GM18907 (cell line): ENCODE data around the gene STARD3.

ENCODE experiments used
- ATAC-seq: cut with Tn5 transposase; IDR thresholded peaks from one replicate; pipeline ENCODE4 v1.9.1; 2021; ENCODE audit warnings: mild to moderate bottlenecking, moderate library complexity; ENCODE audit not compliant: unreplicated experiment

STARD3 gene

DNA sequence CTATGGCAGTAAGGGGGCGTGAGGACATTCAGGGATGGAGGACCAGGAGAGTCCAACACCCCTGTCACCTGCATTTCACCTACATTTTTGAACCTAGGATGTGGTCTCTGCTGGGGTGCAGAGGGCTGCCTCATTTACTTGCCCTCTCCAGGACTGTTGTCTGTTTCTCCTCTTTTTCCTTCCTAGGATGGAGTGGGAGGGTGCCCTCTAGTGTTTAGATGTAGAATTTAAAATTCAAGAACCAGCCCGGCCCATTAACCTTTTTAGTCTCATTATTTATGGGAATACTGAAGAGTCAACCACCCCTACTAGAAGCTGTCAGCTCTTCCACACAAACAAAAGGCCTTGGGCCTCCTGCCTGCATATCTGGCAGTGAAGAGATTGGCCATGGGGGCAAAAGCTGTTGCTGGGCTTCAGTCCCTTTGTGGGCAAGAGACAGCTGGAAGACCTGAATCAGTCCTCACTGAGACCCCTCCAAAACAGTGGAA is 2.5 kb upstream of the STARD3 start:
- no peak for ATAC-seq

- no peak for ATAC-seq
Measured at GRCh38 chr17:39635614-39636176, 1.2 kb upstream of the STARD3 start.

GRCh38 chr17:39636587-39636926 is 387 bp upstream of the STARD3 start:
- ATAC-seq, result peak; percentile 15

DNA sequence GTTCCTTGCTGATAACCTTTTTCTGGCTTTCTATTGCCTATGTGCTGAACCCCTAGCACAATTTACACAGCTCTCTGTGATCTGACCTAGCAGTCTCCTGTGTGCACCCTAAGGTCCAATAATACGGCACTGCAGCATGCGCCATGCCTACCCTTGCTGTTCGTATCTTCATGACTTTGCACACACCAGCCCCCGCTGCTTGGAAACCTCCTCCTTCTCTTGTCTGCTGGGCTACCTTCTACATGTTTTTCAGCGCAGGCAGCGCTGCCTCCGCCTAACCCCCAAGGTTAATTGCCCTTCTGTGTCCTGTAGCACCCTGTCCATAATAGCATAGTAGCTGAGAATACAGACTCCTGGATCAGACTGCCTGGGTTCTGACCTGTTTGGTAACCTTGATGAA is 1.4 kb downstream of the STARD3 start:
- no peak for ATAC-seq

- no peak for ATAC-seq
Measured at GRCh38 chr17:39639043-39639442, 2.1 kb downstream of the STARD3 start.

GRCh38 chr17:39639566-39640458 is 2.9 kb downstream of the STARD3 start:
- ATAC-seq, result no peak

DNA sequence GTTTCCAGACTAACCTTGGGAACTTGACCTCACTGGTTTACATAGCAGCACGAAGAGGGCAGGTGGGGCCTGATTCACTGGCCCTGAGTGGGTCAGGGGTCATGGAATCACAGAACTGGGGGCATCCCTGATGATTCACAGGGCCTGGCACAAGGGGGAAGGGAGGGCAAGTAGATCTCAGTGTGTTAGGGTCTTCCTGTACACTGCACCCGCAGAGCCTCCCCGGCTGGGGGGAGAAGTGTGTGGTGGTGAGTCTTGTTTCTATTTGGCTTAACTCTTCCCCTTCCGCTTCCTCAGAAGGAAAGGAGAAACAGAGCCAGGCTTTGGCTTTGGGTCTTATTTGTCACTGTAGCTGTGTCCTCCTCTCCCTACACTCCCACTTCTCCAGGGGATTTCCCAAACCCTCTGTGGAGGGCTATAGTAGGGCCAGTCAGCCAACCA is 3.7 kb downstream of the STARD3 start:
- ATAC-seq, result no peak

DNA sequence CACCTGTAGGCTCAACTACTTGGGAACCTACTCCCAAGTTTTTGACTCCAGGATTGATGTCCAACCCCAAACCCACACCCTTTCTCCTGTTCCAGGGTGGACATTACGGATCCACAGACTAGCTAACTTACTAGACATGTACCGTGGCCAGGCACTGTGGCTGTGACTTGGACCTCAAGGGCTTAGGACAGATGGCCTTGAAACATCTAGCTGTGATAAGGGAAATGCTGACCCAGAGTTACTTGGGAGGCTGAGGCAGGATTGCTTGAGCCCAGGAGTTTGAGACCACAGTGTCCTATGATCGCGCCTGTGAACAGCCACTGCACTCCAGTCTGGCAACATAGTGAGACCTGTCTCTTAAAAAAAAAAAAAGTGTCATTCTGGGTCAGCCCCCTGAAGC is 4.2 kb downstream of the STARD3 start:
- ATAC-seq, result no peak

DNA sequence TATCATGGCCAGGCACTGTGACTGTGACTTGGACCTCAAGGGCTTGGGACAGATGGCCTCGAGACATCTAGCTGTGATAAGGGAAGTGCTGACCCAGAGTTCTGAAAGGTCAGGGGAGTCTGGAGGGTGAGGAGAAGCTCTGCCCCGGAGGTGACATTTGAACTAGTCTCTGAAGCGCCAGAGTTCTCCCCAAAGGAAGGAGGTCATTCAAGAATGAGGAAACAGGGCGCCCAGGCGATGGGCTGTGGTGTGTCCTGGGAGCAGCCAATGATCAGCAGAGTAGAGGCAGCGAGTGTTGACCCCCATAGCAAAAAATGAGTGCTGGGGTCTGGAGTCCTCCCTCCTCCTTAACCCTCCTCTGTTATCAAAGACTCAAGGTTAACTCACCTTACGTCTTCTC is 4.9 kb downstream of the STARD3 start:
- ATAC-seq, result no peak

GRCh38 chr17:39642291-39643074 is 5.5 kb downstream of the STARD3 start:
- ATAC-seq, result no peak

DNA sequence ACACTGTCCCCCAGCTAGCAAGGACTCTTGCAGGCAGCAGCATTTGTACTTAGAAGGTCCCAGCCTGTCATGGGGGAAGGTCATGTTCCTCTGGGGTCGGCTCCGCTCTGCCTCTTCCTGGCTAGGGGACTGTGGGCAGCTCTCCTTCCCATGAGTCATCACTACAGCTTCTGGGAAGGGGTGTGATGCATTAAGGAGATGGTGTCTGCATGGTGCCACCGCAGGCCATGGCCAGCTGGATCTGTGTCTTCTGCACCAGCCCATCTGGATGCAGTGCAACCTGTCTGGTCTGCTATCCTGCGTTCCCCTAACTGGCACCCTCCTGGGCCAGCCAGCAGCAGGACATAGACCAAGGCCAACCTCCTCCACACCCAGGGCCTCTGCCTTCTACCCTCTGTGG is 6.3 kb downstream of the STARD3 start:
- no peak for ATAC-seq

GRCh38 chr17:39647256-39647655 is 10.3 kb downstream of the STARD3 start:
- ATAC-seq, result no peak

DNA sequence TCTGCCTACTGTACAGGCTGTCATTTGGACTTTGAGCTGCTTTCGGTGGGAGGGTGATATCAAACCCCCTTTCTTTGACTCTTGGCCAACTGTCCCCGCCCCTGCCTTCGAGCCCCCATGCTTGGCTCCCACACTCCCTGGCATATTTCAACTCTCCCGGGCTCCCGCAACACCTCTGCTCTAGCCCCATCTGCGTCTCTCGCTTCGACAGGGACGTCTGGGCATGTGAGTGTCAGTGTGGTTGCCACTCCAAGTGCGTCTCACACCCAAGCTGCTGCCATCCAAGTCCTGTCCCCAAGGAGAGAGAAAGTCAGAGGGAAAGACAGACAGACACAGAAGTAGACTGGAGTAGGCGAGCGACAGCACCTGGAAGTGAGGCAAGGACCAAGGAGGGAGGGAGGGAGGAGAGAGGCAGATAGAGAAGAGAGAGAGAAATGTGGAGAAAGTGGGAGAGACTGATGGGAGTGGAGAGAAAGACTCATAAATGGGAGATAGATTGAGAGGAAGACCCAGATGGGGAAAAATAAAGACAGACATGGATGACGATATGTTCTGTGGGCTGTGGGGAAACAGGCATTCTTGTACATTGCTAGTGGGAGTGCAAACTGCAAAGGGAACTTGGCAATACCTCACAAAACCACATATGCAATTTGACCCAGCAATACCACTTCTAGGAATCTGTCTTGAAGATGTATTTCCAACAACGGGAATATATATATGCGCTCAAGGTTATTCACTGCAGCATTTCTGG is 11.8 kb downstream of the STARD3 start:
- ATAC-seq, result no peak

DNA sequence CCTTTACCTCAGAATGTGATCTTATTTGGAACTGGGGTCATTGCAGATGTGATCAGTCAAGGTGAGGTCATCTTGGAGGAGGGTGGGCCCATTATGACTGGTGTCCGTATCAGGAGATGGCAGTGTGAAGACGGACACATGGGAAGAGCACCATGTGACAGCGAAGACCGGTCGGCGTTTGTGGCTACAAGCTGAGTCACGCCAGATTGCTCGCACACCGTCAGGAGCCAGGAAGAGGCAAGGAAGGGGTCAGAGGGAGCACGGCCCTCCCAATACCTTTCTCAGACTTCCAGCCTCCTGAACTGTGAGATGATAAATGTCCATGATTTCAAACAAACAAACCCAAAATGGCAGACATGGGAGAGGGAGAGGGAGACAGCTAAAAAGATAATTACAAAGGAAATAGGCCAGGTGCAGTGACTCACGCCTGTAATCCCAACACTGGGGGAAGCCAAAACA is 13.2 kb downstream of the STARD3 start:
- ATAC-seq, result no peak

DNA sequence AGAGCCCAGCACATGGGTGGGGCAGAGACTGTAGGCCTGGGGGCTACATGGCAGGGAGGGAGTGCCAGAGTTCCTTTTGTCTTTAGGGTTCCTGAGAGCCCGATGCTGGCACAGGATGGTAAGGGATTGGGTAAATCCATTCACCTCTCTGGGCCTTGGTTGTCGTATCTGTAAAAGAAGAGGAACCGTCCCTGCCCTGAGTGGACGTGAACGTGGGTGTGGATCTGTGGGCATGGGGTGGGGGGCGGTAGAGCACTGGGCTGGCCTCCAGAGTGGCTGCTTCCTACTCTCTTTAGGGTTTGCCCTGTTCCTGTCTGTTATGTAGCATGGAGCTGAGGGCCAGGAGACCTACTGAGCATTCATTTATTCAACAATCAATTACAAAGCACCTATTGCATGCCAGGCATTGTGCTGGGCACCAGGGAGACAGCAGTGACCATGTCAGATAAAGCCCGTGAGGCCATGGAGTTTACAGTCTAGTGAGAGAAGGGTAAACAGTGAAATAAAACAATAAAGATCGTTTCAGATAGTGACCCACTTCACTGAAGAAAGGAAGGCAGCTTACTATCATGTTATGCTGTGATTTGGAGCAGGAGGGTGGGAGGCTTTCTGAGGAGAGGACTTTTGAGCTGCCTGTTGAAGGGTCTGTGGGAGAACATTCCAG is 15.1 kb downstream of the STARD3 start:
- no peak for ATAC-seq

- no peak for ATAC-seq
Measured at GRCh38 chr17:39652587-39653315, 15.8 kb downstream of the STARD3 start.

GRCh38 chr17:39653316-39653661 is 16.3 kb downstream of the STARD3 start:
- ATAC-seq, result no peak

DNA sequence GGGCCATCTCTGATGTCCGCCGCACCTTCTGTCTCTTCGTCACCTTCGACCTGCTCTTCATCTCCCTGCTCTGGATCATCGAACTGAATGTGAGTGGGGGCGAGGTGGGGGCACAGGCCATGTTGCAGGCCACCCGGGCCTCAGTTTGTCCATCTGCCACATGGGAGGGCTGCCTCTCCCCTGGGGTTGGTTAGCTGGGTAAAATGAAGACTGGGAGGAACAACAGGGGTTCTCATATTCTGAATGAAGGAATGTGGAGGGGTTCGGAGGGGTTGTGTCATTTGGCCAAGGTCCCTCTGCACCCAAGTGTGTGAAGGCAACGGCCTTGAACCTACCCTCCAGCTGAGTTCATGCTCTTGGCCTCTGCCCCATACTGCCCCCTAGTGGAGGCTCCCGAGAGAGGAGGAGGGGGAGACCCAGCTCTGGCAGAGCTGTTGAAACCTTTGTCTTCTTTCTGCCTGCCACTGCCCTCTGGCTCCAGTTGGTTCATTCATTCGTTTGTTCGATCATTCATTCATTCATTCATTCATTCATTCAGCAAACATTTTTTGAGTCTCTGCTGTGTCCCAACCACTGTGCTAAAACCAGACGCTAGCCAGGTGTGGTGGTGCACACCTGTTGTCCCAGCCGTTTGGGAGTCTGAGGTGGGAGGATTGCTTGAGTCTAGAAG is 16.9 kb downstream of the STARD3 start:
- no peak for ATAC-seq

- ATAC-seq, result no peak
Measured at GRCh38 chr17:39655105-39655504, 18.2 kb downstream of the STARD3 start.
